ENCODE results near the gene BRD7.

Gene BRD7

DNA sequence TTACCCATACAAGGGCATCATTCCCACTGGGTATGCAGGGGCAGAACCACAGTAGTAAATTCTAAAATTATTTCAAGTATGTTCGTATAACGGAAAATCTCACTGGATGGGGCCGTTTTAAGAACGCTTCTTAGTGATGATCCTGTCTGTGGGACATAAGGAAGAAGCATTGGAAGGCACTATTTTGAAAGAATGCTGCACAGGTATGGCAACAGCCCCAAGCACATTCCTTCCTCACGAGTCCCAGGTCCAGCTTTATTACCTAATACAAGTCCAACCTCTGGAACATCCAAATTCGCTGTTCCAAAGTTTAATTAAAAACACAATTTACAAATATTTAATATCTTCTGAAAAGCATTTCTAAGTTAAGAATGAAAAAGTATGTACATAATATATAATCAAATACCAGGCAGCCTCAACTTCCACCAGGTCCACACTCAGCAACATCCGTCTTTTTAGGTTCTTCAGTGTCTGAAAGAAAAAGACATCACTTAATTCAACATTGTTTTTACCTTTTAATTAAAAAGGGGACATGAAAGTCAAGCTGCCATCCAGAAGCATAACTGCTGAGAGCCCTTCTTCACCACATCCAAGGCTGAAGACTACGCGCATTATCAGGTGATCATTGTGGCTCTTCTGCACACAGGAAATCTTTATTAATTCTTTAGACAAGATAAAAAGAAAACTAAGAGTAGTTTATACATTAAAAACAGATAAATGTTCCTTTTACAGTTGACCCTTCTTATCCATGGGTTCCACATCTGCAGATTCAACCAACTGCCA lies 49.8 kb downstream of the BRD7 start:
- no peak for DNase-seq

DNA sequence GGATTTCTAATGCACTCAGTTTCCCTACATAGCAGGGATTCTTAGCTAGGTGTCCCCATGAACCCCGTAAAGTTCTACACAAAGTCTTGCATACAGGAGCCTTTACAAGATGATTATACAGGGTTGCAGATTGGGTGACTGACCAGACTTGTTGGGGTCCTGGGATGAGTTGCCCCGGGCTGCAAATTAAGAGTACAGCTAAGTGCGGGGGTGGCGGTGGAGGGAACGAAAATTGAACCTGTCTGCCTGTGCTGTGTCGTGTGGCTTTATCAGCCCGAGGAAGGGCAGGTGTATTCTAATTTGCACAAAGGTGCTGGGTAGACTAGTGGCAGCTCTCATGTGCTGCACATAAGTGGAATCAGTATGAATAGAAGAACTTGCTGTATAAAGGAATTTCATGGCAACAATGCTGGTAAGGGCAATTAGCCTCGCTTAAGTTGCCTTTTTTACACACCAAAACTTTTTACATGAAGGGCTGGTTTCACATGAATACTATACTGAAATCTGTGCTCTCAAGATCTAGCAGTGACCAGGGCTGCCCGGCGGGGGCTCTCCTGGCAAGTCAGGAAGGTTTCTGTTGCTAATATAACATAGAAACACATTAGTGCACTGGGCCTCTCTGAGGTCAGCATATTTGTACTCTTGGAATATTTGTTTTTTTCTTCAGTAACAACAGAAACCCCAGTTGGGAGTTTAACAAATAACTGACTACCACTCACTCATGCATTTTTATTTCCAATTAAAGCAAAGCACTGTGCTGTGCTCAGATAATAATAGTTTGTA lies 51.7 kb downstream of the BRD7 start:
- no peak for DNase-seq

DNA sequence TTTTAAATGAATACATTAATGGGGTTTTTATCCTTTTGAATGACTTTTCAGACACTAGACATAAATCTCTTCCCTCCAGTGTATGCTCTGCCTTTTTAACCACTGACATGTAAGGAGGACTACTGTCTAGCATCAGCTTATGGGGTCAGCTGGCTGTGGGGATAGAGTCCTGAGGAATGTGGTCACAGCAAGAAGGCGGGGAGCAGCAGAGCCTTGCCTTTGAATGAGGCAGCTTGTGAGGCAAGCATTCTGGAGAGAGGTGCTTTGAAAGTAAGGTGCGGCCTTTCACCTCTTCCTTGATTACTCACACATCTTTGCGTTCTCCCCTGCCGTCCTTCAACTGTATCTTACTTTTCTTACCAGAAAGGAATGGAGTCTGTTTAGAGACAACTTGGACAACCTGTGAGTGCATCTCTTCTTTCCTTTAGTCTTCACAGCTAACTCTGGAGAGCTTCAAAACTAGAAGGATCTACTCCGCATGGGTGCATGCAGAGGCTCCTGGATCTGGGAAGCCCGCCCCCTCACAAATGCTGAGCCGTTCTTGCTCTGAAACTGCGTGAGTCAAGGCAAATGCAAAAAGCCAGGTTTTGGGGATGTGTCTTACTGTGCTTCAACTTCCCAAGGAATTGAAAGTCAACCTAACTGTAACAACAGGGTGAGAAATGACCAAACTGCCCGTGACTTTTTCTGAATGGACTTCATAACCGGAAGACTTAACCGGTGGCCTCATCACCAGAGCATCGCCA lies 52.5 kb downstream of the BRD7 start:
- no peak for DNase-seq

DNA sequence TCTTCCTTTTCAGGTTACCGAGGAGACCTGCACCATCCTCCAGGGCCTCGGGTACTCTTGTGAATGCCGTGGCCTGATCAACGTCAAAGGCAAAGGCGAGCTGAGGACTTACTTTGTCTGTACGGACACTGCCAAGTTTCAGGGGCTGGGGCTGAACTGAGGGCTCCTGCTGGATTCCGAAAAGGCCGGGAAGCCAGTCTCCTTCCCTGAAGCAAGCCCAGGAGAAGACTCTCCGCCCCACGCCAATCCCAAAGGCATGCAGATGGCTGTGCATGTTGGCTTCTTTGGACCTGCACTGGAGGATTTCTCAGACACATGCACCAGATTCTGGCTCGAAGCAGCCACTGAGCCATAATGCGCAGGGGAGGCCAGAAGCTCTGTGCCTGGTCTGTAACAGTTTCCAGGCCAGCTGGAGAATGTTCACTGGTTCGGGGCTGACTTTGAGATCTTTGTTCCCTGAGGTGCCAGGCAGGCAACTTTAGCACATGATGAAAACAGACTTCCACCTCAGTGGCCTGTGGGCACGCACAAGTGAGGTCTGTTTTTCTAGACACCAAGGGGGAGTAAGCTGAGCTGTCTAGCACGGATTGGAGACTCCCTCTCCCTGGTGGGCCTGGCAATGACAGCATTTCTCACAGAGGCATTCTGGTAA lies 53.3 kb downstream of the BRD7 start:
- DNase-seq = no peak

DNA sequence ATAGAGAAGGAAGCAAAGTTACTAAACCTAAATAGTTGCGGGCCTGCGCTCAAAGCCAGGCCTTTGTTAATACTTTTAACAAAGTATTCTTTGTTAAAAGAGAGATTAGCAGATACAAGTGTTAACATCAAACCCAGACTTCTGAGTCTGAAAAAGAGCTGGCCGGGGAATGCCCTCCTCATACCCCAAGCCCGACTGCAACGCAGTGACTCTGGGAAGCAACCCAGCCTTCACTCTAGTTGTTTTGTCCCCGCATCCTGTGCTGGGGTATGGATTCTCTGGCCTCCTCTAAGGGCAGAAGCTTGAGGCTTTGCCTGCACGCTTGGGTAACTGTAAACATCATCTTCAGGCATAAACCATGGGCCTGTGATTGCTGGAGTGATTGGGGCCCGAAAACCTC lies 54.1 kb downstream of the BRD7 start:
- no peak for DNase-seq

GRCh38 chr16:50313596-50314478 lies 55.0 kb downstream of the BRD7 start:
- peak; percentile 82 for DNase-seq

DNA sequence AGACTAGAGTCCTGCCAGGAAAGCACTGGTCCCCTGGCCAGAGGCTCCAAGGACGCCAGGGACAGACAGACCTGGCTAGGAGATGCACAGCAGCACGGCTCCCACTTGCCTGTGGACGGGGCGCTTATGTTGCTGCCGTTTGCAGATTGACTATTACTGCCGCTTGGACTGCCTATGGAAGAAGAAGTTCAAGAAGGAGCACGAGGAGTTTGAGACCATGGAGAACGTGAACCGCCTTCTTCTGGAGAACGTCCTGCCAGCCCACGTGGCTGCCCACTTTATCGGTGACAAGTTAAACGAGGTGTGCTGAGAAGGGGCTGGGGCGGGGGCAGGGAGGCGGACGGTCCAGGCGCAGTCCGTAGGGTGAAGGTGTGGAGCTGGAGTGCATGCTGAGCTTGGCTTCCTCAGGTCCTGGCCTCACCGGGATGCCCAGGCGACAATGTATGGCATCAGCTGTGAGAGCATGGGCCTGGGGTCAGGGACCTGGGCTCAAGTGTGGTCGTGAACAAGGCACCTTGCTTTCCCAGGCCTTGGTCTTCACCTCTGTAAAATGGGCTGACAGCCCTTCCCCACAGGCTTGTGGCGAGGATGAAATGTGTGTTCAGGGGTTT lies 56.8 kb downstream of the BRD7 start:
- DNase-seq = no peak

DNA sequence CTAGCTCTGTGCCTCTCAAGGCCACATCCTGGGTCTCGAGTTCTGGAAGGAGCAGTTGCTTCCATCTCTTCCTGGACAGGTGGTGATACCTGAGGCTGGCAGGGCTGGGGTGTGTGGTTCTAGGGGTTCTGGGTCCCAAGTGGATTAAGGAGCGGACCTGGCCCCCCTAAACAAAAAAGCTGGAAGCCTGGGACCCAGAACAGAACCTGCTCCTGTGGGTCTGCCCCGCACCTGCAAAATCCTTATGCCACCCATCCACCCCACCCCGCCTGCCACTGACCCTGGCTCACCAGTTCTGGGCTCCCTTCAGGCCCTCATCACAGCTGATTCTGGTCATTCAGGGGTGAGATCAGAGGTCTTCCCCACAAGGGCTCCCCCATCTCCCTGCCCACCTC lies 57.7 kb downstream of the BRD7 start:
- no peak for DNase-seq

DNA sequence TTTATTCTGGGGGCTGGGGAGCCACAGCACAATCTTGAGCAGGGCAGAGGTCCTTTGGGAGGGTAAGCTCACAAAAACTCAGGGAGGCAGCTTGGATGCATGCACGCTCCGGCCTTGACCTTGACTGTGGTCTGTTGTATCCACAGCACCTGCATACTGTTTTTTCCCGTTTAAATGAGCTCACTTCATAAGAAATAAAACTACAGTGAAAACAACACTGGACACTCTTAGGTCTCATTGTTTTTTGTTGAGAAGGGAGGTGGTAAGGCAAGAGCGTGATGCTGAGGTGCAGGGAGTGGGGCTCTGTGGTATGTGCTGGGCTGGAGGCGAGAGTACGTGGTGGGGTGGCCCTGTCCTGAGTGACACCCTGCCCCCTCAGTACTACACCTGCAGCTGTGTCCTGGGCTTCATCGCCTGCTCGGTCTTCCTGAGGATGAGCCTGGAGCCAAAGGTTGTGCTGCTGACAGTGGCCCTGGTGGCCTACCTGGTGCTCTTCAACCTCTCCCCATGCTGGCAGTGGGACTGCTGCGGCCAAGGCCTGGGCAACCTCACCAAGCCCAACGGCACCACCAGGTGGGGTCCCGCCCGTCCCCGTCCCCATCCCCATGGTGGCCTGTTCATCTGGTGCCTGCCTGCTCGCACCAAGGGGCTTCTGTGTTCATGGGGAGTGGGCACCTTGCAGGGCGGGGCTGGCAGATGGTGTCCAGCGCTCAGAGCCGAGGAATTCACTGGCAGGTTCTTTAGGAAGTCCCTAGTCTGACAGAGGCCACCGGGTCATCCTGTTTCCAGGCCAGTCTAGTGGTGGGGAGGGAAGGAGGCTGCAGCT lies 58.3 kb downstream of the BRD7 start:
- DNase-seq = no peak

GRCh38 chr16:50309527-50310307 lies 59.1 kb downstream of the BRD7 start:
- DNase-seq = no peak

- DNase-seq = no peak
Observed at GRCh38 chr16:50309156-50309526, 59.6 kb downstream of the BRD7 start.

DNA sequence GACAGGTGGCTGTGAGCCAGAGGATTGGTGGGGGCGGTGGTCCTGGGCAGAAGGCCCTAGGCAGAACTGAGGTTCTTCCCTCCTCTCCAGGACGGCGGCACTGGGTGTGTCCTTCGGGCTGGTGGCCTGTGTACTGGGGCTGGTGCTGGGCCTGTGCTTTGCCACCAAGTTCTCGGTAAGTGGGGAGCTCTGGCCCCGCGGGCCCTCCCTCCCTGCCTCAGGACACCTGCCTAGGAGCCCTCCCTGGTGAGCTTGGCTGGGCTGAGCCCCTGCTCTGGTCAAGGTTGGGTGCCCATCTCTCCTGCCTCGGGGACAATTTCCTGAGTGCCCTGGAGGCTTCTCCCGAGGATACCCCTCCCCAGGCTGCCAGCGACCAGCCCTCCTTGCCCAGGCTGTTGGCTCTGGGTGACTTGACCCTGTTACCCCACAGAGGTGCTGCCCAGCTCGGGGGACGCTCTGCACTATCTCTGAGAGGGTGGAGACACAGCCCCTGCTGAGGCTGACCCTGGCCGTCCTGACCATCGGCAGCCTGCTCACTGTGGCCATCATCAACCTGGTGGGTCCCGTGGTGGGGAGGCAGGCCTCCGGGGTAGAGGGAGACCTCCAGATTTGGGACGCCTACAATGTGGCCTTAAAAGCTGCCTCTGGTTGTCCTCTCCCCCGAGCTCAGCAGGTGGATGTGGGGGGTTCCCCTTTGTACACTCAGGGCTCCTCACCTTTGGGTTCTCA lies 60.4 kb downstream of the BRD7 start:
- no peak for DNase-seq

DNA sequence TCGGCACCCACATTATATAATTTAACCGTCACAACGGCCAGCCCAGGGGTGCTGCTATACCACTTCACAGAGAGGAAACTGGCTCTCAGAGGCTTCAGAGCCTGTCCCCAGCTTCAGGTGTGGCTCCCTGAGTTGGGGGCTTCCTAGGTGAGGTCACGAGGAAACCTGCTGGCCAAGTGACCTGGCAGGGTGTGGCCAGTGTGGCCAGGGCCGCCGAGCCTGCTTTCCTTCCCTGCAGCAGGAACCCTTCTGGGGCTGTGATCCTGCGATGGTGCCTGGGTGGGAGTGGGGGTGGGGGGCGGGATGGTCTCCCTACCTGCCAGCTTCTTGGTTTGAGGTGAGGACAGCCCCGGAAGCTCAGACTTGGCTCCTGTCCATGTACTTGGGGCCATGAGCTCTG lies 62.5 kb downstream of the BRD7 start:
- no peak for DNase-seq

- peak; percentile 3 for DNase-seq
Observed at GRCh38 chr16:50305441-50306061, 63.2 kb downstream of the BRD7 start.

DNA sequence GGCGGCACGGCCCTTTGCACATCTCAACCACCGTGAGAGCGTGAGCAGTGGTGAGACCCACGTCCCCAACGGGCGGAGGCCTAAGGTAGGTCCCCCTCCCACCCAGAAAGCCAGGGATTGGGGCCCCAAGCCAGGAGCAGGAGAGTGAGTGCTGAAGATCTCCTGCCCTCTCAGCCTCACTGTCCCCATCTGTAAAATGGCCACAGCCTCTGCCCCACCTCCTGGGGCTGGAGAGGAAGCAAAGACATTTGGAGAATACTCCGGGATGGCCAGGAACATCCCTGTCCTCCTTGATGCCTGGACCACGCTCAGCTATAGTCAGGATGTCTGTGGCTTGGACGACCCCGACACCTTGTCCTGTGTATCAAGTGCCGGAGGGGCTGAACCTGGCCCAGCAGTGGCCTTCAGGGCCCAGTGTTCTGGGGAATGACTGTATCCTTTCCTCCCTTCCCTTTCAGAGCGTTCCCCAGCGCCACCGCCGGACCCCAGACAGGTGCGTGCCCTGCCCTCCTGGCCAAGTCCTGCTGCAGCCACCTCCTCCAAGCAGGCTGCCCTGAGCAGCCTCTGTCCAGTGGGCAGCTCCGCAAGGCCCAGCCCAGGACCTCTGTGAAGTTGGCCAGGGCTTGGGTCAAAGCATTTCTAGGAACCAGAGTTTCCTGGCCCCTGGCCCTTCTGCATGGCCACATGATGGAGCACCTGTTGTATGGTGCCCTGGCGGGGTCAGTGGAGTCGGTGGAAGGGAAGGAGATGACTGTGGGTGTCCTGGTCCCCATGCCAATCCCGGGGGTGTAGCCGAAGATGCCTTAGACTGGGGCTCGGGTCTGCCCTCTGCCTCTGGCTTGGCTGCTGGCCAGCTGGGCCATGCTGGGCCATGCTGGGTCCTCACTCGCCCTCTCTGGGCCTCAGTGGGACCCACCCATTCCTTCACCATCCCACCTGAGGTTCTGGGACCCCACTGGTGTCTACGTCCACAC lies 64.0 kb downstream of the BRD7 start:
- peak; percentile 0 for DNase-seq

DNA sequence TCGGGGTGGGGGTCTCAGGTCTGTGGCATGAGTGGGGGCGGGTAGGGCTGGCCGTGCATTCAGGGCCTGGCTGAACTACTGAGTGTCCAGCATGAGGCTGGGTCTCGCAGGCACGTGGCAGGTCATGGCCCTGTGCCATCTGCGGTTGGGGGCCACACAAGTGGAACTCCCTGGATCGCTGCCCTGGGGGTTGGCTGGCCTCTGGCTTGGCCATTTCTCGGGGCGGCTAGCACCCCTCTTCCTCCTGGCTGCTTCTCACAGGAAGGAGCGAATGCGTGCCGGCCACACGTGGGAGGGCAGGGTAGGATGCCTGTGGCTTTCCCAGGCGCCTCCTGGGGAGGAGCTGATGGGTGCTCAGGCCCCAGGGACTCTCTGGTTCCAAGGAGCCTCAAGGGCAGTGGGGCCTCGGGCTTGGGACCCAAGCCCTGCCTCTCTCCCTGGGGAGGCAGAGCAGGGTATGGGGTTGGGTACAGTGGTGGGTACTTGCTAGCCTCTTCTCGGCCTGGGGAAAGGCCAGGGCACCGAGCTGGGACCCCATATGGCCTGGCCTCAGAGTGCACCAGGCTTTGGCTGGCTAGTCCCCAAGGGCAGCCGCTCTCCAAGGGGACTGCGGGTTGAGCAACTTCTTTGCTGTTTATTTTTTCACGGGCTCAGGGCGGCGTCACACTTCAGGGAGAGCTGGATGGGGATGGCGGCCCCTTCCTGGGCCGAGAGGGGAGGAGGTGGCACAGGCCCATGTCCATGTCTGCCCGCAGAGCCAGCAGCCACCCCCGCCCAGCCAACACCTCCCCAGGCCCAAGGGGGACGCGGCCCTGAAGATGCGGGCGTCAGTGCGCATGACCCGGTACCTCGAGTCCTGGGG lies 65.0 kb downstream of the BRD7 start:
- peak; percentile 2 for DNase-seq
